RCC 7860 (cell line): ENCODE measurements around the gene WDR41.
"Not testable (repeated sequence)": the region's sequence is repeated elsewhere in the genome, so short reads cannot be mapped to it uniquely, and the experiment has no call there.

Experiments used
- DNase-seq: peaks from one replicate; pipeline ENCODE4 v3.0.0-alpha.2; 2015; ENCODE audit warnings: low spot score
- FAIRE-seq: peaks from 2 replicates; lab custom pipeline; 2012; peaks lifted over from hg19 to GRCh38; lab: Jason Lieb, UNC

WDR41 gene, protein sequence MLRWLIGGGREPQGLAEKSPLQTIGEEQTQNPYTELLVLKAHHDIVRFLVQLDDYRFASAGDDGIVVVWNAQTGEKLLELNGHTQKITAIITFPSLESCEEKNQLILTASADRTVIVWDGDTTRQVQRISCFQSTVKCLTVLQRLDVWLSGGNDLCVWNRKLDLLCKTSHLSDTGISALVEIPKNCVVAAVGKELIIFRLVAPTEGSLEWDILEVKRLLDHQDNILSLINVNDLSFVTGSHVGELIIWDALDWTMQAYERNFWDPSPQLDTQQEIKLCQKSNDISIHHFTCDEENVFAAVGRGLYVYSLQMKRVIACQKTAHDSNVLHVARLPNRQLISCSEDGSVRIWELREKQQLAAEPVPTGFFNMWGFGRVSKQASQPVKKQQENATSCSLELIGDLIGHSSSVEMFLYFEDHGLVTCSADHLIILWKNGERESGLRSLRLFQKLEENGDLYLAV

DNA sequence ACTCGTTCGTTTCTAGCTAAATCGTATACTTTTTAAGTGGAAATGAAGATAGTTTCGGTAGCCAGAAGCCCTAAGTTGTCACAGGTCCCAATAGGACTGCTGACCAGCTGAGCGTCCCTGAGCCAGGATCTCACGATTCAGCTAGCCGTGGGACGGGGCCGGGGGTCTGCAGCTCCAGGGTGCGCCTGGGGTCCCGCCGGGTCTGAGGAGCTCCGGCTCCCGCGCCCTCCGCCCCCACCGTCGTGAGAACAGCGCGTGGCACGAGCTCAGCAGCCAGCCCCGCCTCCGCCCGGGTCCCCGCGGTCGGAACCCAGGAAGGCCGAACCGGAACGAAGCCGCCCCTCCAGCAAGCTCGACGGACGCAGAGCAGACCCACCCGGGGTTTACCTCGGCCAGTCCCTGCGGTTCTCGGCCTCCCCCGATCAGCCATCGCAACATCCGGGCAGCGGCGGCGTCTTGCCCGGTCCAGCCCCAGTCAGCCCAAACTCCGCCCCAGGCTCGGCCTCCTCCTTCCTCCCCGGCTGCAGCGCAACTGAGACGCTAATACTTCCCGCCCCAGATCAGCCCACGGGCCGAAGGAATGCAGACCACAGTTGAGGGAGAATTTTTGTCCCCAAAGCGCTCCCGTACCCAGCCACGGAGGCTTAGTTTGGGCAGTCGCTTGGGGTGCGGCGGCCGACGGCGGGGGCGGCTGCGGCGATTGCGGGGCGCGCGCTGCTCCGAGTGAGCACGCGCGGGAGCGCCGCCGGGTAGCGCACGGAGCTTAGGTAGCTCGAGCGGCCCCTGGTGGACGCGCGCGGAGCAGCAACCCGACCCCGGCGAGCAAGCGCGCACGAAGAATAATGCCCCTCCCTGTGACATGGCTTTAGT, at the start of gene WDR41:
Gene WDR41 (minus strand): TSS at position 534 of the 870 bp plus-strand sequence. CDS start 96 bp downstream, at position 438.
- FAIRE-seq: no peak
- DNase-seq: peak; percentile 67

DNA sequence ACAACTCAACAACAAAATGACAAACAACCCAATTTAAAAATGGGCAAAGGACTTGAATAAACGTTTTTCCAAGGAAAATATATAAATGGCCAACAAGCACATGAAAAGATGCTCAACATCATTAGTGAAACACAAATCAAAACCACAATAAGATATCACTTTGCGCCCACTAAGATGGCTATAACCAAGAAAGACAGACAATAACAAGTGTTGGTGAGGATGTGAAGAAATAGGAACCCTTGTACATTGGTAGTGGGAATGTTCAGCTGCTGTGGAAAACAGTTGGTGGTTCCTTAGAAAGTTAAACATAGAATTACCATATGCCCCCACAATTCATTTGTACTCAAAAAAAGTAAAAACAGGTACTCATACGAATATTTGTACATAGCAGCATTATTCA, 39.2 kb upstream of the WDR41 start:
- FAIRE-seq: no peak
- no peak for DNase-seq

GRCh38 chr5:77518304-77518703, 26.2 kb upstream of the WDR41 start:
- FAIRE-seq (no peak), DNase-seq (no peak)

GRCh38 chr5:77514457-77514856, 22.3 kb upstream of the WDR41 start:
- no peak for DNase-seq
- FAIRE-seq: no peak

DNA sequence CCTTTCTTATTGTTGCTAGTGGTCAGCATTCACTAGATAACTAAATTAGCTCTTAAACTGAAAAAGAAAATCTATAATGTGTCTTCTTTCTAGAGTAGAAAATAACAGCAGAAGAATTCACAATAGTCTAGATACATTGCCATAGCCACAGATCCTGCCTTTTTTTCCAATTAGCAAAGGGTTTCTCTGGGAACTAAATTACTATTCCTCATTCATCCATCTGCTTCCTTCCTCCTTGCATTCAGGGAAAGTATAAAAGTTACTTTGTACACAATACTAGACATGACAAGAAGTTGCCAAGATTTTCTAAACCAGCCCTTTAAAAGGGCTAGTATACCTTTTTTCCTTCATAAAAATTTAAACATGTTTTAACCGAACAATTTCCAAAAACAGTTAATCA, 21.2 kb upstream of the WDR41 start:
- FAIRE-seq (no peak), DNase-seq (no peak)

GRCh38 chr5:77501132-77501531, 9.0 kb upstream of the WDR41 start:
- DNase-seq, FAIRE-seq: not testable (repeated sequence)

GRCh38 chr5:77499973-77500372, 7.9 kb upstream of the WDR41 start:
- FAIRE-seq (no peak), DNase-seq (no peak)

GRCh38 chr5:77499441-77499840, 7.3 kb upstream of the WDR41 start:
- DNase-seq (no peak), FAIRE-seq (no peak)

GRCh38 chr5:77498952-77499351, 6.8 kb upstream of the WDR41 start:
- FAIRE-seq: no peak
- DNase-seq: no peak

- FAIRE-seq (no peak), DNase-seq (no peak)
Measured at GRCh38 chr5:77494935-77495334, 2.8 kb upstream of the WDR41 start.

- DNase-seq (no peak), FAIRE-seq (no peak)
Measured at GRCh38 chr5:77492653-77493000, 511 bp upstream of the WDR41 start.

GRCh38 chr5:77490741-77491344, 1.3 kb downstream of the WDR41 start:
- FAIRE-seq, DNase-seq: not testable (repeated sequence)

- no peak for FAIRE-seq
- DNase-seq: no peak
Measured at GRCh38 chr5:77486344-77486962, 5.7 kb downstream of the WDR41 start.

DNA sequence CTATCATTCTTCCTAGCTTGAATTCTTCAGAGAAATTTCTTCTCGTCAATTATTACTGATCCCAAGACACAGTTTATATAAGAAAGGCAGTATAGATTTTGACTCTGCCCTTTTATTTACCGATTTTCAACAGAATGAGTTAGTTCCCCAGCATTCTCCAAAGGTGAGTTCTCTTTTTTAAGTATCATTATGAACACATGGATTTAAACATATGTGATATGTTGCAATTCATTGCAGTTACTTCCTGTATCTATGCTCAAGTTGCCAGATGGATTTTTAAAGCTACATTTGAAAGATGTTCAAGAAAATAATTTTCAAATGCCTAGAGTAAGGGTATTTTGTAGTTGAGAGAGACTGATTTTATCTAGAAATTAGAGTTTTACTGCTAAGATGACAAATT, 8.4 kb downstream of the WDR41 start:
- DNase-seq: no peak
- no peak for FAIRE-seq

GRCh38 chr5:77475041-77475440, 17.1 kb downstream of the WDR41 start:
- not testable (repeated sequence) for FAIRE-seq, DNase-seq

DNA sequence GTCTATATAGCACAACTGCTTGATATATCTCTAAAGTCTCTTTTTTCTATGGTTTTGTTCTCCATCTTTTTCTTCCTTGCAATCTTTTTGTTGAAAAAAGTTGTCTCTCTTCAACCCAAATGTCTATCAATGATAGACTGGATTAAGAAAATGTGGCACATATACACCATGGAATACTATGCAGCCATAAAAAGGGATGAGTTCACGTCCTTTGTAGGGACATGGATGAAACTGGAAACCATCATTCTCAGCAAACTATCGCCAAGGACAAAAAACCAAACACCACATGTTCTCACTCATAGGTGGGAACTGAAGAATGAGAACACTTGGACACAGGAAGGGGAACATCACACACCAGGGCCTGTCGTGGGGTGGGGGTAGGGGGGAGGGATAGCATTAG, 23.2 kb downstream of the WDR41 start:
- not testable (repeated sequence) for DNase-seq, FAIRE-seq

DNA sequence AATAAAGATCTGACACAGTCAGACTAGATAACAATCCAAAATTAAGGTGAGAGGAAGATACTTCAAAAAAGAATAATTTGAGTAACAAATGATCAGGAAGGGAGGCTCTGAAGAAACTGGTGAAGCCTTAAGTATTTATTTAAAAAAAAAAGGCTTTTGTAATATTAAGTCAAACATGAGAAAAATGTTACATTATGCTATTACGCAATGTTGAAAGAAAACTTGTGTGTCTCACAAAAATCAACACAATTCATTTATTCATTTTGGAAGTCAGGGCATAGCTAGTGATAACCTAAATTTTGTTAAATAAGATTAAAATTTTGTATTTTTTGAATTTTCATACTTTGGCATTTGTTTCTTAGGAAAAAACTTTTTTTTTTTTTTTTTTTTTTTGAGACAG, 28.2 kb downstream of the WDR41 start:
- DNase-seq (no peak), FAIRE-seq (no peak)

GRCh38 chr5:77461287-77461686, 30.8 kb downstream of the WDR41 start:
- FAIRE-seq (no peak), DNase-seq (no peak)

DNA sequence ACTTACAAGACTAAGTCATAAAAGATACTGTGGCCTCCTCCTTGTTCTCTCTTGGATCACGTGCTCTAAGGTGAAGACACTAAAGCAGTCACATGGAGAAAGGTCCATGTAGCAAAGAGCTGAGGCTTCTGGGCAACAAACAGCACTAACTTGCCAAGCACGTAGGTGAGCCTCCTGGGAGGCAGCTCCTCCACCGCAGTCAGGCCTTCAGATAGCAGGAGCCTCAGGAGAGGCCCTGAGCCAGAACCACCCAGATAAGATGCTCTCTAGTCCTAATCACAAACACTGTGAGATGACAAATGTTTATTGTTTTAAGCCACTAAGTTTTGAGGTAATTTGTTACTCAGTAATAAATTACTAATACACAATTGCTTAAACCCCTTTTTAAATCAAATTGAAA, 38.0 kb downstream of the WDR41 start:
- FAIRE-seq (no peak), DNase-seq (no peak)

DNA sequence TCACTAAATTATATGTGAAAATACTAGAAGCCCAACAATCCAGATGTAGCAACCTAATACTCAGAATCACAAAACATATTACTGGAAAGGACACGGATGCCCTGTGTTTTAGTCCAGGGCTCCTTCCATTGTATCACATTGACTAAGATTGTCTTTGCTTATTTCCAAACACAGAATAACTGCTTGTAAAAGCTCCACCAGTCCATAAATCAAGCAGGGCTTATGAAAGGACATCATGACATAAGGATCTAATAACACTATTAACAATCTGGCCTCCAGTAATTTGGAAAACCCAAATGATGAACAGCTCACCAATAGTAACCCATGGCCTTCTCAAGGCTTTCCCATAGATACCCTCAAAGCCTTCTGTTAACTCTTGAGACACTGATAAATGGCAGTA, 39.8 kb downstream of the WDR41 start:
- FAIRE-seq (no peak), DNase-seq (no peak)

DNA sequence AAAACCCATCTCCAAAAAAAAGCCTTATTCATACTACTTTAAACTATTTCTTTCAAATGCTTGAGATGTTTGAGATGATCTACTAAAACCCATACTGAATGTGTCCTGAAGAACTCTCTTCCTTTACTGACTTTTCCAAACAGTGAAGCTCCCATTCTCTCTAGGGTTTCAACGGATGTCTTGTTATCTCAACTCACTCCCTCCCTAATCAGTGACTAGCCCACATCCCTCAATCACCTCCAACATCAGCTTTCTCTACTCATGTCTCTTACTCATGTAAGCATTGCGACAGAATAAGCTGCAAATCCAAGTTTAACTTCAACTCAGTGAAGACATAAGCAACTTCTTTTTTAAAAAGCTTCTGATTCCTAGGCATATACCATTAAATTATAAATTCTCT, 42.1 kb downstream of the WDR41 start:
- no peak for DNase-seq
- FAIRE-seq: no peak
